KG1 (cell line): Measurements from ENCODE around the gene SLC49A4.

ENCODE experiments used
- DNase-seq: peaks from one replicate; lab custom pipeline; 2025; lab: John Stamatoyannopoulos, UW

The SLC49A4 gene

GRCh38 chr3:122786066-122786465 lies 8.8 kb upstream of the SLC49A4 start:
- DNase-seq: no peak

DNA sequence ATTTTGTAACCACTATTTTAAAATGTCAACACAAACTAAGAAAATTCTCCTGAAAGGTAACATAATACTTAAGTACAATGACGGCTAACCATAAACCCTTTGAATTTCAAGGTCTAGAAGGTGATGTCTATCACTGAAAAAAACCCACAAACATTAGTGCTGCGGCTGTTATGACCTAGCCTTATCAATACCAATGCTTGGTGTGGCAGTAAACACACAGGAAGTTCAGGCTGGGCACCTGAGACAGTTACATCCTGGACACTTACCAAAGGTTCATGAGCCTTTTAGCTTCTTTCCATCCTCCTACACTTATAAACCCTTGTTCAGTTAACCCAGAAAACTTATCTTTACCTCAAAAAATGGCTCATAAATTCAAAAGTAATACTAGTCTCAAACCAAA lies 7.0 kb upstream of the SLC49A4 start:
- DNase-seq: no peak

DNA sequence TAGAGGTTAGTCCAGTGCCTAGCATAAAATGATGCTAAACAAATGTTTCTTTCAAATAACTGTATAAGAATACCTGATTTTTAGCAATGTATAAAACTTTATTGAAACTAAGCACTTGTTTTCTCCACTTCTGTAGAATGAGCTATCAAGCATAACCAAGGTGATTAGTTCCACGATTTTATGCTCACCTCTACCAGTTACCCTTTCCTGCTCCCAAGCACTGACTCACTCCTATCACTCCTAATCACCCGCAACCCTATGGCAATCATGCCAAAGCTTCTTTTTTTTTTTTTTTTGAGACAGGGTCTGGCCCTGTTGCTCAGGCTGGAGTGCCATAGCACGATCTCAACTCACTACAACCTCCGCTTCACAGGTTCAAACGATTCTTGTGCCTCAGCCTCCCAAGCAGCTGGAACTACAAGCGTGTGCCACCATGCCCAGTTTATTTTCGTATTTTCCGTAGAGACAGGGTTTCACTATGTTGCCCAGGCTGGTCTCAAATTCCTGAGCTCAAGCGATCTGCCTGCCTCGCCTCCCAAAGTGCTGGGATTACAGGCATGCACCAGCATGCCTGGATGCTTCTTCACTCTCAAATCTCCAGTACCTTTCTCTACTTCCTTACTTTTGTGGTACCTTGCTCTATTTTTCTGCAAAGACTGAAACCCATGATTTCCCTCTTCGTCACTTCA lies 5.1 kb upstream of the SLC49A4 start:
- DNase-seq: no peak

DNA sequence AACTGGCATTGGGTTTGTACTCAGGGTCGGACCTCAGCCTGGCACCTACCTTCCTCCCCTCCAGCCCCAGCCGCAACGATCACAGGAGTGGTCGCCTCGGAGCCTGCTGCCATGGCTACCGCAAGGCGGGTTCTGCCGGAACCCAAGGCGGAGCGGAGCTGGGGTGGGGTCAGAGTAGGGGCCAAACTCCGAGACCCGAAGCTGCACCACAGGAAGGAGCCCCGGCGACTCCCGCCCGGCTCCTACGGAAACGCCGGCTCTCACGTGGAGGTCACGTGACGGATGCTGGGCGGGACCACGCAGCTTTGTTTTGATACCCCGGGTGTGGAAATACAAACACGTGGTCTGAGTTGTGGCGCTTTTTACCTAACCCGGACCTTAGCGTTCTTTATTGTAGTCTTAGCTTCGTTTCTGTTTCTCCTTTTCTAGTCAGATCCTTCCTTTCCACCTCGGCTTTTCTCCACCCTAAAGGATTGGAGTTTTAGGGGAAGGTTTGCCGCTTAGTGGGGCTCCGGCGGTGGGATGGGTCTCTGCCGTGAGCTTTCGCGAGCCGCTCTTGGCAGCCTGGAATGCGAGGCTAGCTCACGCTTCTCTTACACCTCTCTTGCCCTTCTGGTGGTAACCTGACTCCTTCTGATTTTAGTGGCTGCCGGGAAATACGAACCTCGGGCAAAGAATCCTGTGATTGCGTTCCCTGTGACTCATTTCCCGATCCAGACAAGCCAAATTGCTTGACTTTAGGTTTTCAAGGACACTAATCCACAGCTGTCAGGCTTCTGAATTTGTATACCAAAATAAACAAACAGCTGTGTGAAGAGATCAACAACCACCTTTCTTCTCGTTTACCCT lies 1.1 kb upstream of the SLC49A4 start, which contains the start of gene HSPBAP1:
Gene HSPBAP1, minus strand, starts transcription at position 264 of the 849 bp plus-strand sequence. Its CDS starts 151 bp downstream, at position 113.
- no peak for DNase-seq

- no peak for DNase-seq
Observed at GRCh38 chr3:122794483-122794778, 438 bp upstream of the SLC49A4 start.

DNA sequence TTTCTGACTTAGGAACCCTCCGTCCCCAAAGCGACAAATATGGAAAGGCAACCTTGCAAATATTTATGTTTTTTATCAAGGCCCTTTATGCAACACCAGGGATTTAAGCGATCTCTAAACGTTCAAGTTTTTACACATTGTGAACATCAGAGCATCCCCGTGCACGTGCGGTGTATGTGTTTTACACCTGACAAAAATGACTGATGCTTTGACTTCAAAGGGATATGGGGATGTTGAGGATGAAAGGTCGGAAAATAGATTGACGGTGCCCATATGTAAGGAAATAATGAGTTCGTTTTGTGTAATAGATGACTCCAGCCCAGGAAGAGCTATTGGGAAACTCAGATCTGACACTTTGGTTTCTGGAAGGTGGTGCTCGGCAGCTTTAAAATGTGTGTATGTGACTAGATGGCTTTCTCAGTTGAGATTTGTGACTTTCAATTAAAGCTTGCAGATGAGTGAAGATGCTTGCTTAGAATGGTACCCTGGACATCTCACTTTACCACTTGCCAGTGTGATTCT lies 866 bp downstream of the SLC49A4 start:
- no peak for DNase-seq

- no peak for DNase-seq
Observed at GRCh38 chr3:122797291-122797690, 2.4 kb downstream of the SLC49A4 start.

DNA sequence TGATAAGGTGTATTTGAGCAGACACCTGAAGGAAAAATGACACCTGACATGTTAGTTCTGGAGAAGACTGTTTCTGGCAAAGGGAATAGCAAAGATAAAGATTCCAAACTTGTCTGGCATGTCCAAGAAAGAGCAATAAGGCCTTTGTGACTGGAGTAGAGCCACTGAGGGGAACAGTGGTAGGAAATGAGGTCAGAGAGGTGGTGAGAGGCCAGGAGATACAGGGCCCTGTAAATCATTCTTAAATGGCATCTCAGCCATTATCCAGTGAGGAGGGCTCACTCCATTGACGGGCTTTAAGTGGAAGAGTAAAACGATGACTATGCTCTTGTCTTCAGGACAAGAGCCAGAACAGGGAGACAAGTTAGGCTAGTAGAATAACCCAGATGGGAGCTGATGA lies 4.5 kb downstream of the SLC49A4 start:
- no peak for DNase-seq

DNA sequence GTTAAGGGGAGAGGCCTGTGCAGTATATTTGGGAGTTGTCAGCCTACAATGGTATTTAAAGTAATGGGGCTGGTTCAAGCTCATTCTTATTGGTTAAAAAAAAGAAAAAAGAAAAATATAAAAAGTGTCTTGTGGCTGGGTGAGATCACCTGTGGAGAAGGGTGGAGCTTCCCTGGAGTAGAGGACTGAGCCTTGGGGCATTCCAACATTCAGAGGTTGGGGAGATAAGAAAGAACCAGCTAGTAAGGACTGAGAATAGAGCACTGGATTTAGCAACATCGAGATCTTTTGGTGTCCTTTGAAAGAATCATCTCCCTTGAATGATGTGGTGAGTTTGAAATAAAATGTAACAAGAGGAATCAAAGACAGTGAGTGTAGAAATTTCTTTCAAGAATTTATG lies 5.2 kb downstream of the SLC49A4 start:
- DNase-seq: no peak

DNA sequence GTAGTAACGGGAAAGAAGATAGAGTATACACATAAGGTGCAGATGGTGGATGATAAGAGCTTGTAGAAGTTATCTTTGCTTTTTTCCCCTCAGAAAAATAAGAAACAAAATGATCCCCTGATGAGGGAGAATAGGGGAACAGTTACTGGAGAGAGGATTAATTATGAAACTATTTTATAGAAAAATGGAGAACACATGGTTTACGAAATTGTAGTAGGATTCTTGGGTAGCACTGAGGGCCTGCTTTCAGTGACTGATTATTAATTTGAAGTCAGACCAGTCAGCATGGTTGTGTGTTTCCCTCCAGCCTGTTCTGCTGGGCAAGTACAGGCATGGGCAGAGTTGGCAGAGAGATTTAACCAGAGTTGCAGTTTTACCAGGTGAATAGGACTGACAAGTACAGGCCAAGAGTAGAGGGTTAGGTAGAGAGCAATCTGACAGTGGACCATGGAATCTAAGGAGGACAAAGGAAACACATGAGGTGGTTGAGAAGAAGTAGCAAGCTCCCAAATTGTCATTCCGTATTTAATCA lies 5.9 kb downstream of the SLC49A4 start:
- no peak for DNase-seq

DNA sequence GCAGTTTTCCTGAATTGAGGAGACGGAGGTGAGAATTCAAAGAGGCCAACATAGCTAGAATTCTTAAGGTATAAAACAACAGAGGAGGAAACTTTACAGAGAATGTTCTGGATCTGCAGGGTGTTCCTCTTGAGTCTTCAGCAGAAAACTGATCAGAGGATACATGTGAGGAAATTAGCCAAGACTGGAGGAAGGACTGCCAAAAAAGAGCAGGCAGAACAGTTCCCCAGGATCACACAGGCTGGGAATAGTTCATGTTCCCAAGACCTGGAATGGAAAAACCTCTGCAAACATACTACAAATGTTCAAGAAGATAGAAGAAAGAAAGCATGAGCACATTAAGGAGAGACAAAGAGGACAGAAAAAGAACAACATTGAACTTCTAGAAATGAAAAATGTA lies 7.5 kb downstream of the SLC49A4 start:
- no peak for DNase-seq

GRCh38 chr3:122803977-122804376 lies 9.1 kb downstream of the SLC49A4 start:
- no peak for DNase-seq

GRCh38 chr3:122810734-122811133 lies 15.9 kb downstream of the SLC49A4 start:
- DNase-seq: no peak

DNA sequence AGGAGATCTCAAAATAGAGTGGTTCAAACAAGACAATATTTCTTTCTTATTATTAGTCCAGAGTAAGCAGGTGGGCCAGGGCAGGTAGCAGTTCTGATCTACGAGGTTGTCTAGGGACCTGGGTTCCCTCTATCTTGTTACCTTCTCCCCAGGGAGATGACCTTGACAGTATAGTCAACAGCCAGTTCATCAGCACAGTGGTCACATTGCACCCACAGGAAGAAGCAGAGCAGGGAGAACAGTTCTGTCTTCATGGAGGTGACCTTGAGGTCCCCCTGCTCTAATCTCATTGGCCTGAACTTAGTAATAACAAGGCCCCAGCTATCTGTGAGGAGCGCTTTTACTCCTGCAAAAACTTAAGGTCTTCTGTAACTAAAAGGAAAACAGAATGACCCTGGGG lies 21.7 kb downstream of the SLC49A4 start:
- no peak for DNase-seq

DNA sequence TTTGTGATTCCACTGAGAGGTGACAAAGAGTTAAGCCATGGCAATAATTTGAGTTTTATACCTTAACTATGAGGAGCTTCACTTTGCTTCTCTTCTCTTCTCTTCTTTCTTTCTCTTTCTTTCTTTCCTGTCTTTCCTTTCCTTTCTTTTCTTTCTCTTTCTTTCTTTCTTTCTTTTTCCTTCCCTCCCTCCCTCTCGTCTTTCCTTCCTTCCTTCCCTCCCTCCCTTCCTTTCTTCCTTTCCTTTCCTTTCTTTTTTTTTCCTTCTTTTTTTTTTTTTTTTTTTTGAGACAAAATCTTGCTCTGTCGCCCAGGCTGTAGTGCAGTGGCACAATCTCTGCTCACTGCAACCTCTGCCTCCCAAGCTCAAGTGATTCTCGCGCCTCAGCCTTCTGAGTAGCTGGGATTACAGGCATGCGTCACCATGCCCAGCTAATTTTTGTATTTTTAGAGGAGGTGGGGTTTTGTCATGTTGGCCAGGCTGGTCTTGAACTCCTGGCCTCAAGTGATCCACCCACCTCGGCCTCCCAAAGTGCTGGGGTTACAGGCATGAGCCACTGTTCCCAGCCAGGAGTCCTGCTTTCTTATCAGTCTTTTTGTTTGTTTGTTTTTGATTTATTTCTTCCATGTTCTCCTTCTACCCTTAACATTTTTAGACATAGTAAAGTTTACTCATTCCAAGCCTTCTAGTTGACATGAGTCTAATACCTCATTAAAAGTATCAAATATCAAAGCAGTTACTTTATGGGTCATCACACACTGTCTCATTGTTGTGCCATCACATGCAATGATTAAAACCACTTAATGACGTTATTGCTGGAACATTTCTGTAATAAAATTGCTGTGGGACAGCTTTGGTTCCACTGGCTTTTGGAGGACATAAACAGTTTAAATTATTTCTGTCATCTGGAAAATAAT lies 29.9 kb downstream of the SLC49A4 start:
- no peak for DNase-seq

GRCh38 chr3:122825460-122825859 lies 30.6 kb downstream of the SLC49A4 start:
- DNase-seq: no peak

- DNase-seq: no peak
Observed at GRCh38 chr3:122826278-122826677, 31.4 kb downstream of the SLC49A4 start.

DNA sequence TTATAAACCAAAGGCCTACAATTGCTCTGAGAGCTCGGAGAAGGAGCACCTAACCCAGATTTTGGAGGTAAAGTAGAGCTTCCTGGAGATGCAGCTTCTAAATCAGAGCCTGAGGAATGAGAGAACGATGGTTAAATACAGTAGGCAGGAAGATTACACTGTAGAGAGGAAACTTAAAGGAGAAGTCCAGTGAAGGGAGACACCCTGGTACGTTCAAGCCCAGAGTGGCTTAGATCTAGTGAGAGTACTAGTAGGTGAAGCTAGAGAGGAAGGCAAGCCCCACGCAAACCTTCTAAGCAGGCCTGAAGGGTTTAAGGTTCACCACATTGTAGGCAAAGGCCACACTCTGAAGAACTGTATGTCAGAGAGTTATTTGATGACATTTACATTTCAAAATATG lies 33.4 kb downstream of the SLC49A4 start:
- DNase-seq: no peak

GRCh38 chr3:122835590-122835989 lies 40.7 kb downstream of the SLC49A4 start:
- no peak for DNase-seq

DNA sequence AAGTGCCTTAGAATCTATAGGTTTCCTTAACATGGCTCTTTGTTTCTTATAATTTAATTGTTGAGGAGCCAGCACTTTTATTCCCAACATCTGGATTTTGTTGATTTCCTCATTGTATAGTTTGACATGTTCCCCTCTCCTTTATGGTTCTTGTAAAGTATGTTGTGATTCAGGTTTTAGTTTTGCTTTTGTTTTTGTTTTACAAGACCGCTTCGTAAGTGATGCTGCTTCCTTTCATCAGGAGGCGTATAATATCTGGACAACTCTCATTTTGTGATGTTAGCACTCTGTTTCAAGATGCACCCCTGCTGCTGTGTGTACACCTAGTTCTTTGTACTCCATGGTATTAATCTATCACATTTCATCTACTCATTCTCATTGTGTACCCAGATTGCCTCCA lies 48.7 kb downstream of the SLC49A4 start:
- no peak for DNase-seq

DNA sequence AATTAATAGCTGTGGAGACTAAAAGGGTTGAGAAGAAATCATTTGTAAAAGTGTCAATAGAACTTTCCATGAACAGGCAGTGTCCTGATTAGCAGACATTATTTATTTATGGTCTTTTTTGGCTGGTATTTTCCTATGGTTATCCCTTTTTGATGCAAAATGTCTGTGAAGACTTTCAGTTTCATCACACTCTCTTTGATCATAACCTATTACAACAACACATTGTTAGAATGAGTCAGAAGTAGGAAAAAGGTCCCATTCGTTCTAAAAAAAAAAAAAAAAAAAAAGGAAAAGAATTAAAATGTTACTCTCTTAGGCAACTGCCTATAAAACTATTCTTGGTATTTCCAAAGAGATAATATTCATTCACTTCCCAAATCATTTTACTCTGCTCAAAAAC lies 62.1 kb downstream of the SLC49A4 start:
- DNase-seq: no peak

DNA sequence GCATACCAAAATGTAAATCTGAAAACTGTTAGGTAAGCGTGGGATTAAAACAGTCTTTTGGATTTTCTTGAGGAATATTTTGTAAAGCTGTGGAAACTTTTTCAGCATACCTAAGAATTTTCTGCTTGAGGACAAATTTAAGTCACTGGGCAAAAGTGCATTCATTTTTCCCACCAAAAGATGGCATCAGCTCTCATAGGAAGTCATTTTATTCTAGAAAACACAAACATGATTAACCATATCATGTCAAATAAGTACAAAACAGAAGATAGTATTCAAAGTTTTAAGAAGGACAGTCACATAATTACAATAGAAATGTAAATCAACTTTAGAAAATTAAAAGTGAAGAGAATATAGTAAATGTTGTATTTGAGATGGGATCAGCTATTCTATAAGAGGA lies 63.5 kb downstream of the SLC49A4 start:
- DNase-seq: peak; percentile 11
